ENCODE results near the gene CAST.
A peak's percentile ranks its signal among the peaks of the same experiment; 100 is the strongest.
"Not testable (repeated sequence)": the region's sequence is repeated elsewhere in the genome, so short reads cannot be mapped to it uniquely, and the experiment has no call there.

The CAST gene

GRCh38 chr5:96795626-96796025, 133.4 kb downstream of the CAST start:
- no peak for DNase-seq
- Histone ChIP-seq H3K36me3 (peaks cover 3% of the 10 kb centered on the region; the same call in 1 of the 2 replicates), H3K9me3 (no peaks in the 10 kb centered on the region; the same call in 1 of the 2 replicates), H3K4me3 (ENCODE audit: low read depth, low read length) (no peak overlapping the region), H3K4me1 (no peaks in the 10 kb centered on the region), H3K27me3 (no peaks in the 10 kb centered on the region)
- no peak for TF ChIP-seq CTCF (IDR thresholded peaks at IDR 0.05; ENCODE audit: low read depth, low read length)

- H3K4me1 ChIP-seq, result no peaks in the 10 kb centered on the region
- no peak for DNase-seq
- TF ChIP-seq CTCF (IDR thresholded peaks at IDR 0.05; ENCODE audit: low read depth, low read length), result no peak
- H3K36me3 ChIP-seq, result peaks cover 3% of the 10 kb centered on the region; the same call in 1 of the 2 replicates
- H3K4me3 ChIP-seq (ENCODE audit: low read depth, low read length), result no peak overlapping the region
- H3K27me3 ChIP-seq, result no peaks in the 10 kb centered on the region
- H3K9me3 ChIP-seq, result no peaks in the 10 kb centered on the region; the same call in 1 of the 2 replicates
Observed at GRCh38 chr5:96796434-96796833, 134.3 kb downstream of the CAST start.

- not testable (repeated sequence) for H3K27me3 ChIP-seq; H3K9me3 ChIP-seq; DNase-seq; H3K4me1 ChIP-seq; H3K4me3 ChIP-seq (ENCODE audit: low read depth, low read length); H3K36me3 ChIP-seq
Observed at GRCh38 chr5:96801718-96802117, 139.5 kb downstream of the CAST start.

- Histone ChIP-seq H3K9me3 (no peaks in the 10 kb centered on the region), H3K36me3 (no peaks in the 10 kb centered on the region), H3K4me3 (ENCODE audit: low read depth, low read length) (peak overlapping the region; percentile 78), H3K27me3 (no peaks in the 10 kb centered on the region), H3K4me1 (peaks cover 15% of the 10 kb centered on the region)
- DNase-seq, result peak; percentile 91
- TF ChIP-seq CTCF (IDR thresholded peaks at IDR 0.05; ENCODE audit: low read depth, low read length), result no peak
Observed at GRCh38 chr5:96807075-96807654, 145.0 kb downstream of the CAST start.

- peaks cover 15% of the 10 kb centered on the region for H3K4me1 ChIP-seq
- no peak for TF ChIP-seq CTCF (IDR thresholded peaks at IDR 0.05; ENCODE audit: low read depth, low read length)
- DNase-seq, result no peak
- H3K27me3 ChIP-seq, result no peaks in the 10 kb centered on the region
- no peaks in the 10 kb centered on the region for H3K9me3 ChIP-seq
- H3K4me3 ChIP-seq (ENCODE audit: low read depth, low read length), result peak overlapping the region; percentile 78
- H3K36me3 ChIP-seq, result no peaks in the 10 kb centered on the region
Observed at GRCh38 chr5:96808541-96808828, 146.3 kb downstream of the CAST start.

- Histone ChIP-seq H3K27me3 (no peaks in the 10 kb centered on the region), H3K36me3 (no peaks in the 10 kb centered on the region), H3K4me1 (peaks cover 15% of the 10 kb centered on the region), H3K9me3 (no peaks in the 10 kb centered on the region), H3K4me3 (ENCODE audit: low read depth, low read length) (no peak overlapping the region)
- no peak for TF ChIP-seq CTCF (IDR thresholded peaks at IDR 0.05; ENCODE audit: low read depth, low read length)
- DNase-seq, result no peak
Observed at GRCh38 chr5:96808868-96809558, 146.8 kb downstream of the CAST start.

Measured in BE2C (cell line).